Right lobe of liver (tissue), 6 donors: ENCODE measurements around the gene ATP1A2. TPM values are rescaled to one million over a fixed set of nuclear protein-coding genes. Genes with fewer than 3 reads are reported as not detected.

Experiments used
- ATAC-seq, 4 donors: fragments of 200-7000 bp; cut with Tn5 transposase; one replicate each; pipeline ENCODE4 v1.9.1; 2020; ENCODE audit warnings: mild to moderate bottlenecking in 4 of 4, moderate library complexity in 4 of 4
- DNase-seq, 3 donors: peaks; one replicate each; pipeline ENCODE4 v3.0.0-alpha.2; 2020
- H3K27ac ChIP-seq, 3 donors: fragments of 200-600 bp; one replicate each; pipeline ENCODE4 v1.8.0; 2022
- H3K27me3 ChIP-seq, 2 donors: fragments of 200-600 bp; one replicate each; pipeline ENCODE4 v1.8.0; 2022
- H3K36me3 ChIP-seq, 4 donors: fragments of 200-600 bp; sonication (generic) in 1 of 4; one replicate each; pipeline versions ENCODE4 v1.5.1 to v1.8.0; 2017 to 2022; ENCODE audit warnings: control low read depth in 1 of 4
- H3K4me1 ChIP-seq, 4 donors: fragments of 200-600 bp; sonication (generic) in 1 of 4; one replicate each; pipeline versions ENCODE4 v1.5.1 to v1.8.0; 2017 to 2022; ENCODE audit warnings: control low read depth in 1 of 4
- H3K4me3 ChIP-seq, 3 donors: fragments of 200-600 bp; one replicate each; pipeline ENCODE4 v1.8.0; 2022
- H3K9me3 ChIP-seq, 4 donors: fragments of 200-600 bp; sonication (generic) in 1 of 4; one replicate each; pipeline versions ENCODE4 v1.5.1 to v1.8.0; 2017 to 2022; ENCODE audit warnings: control low read depth in 1 of 4
- POLR2A ChIP-seq: fragments of 450-650 bp; IDR thresholded peaks from one replicate; pipeline ENCODE4 v1.6.1; 2017; ENCODE audit warnings: antibody characterized with exemption, mild to moderate bottlenecking
- WGBS: methylation state at CpG from one replicate; pipeline ENCODE4 v1.1.6; 2018; ENCODE audit warnings: low coverage, low lambda C conversion rate; ENCODE audit not compliant: insufficient coverage; ENCODE audit errors: missing lambda C conversion rate; 5-methylcytosine and 5-hydroxymethylcytosine counted together
- intact Hi-C, 2 donors: fragments of 100-400 bp; cut with DNase I; formaldehyde crosslinking; loops; one replicate each; pipeline versions ENCODE4 v1.11.2 to v1.14.1; 2022
- total RNA-seq, 6 experiments: library from RNA; depleted of rRNA in 2 of 6; stranded (reverse); fragments of >200 nt in 2 of 6; fragmentation: NEBNext Ultra II Directional in 3 of 6; extraction: Animal tissue kit (Norgen Biotek cat#: 25700) in 3 of 6; gene quantifications; one replicate each; pipeline versions ENCODE4 v1.1.0 to v1.2.4, GENCODE V29; 2016 to 2023
- TF ChIP-seq, protein P1 (sequence below), 4 donors: fragments of 200-600 bp in 3 of 4; fragments of 450-650 bp in 1 of 4; IDR thresholded peaks; one replicate each; pipeline versions ENCODE4 v1.5.1 to v1.8.0; 2016 to 2022; ENCODE audit warnings: antibody characterized with exemption in 4 of 4, mild to moderate bottlenecking in 2 of 4
- donor health status: DM: no; HTN: yes; CAD: no.
- donor health status: DM: no; HTN: no; CAD: no.
- donor health status: DM: no; HTN: no; CAD: no.
- donor health status: DM: no; HTN: yes; CAD: no.
- donor health status: DM: no; HTN: yes; CAD: no.

ATP1A2 gene
- total RNA-seq, 6 experiments from 2014 or later, result 0.22 to 1.7 (median 0.36) TPM

- DNase-seq (peak; percentile 78 to 86 (median 79)), ATAC-seq (peak; percentile 86 to 90 (median 88))
- Histone ChIP-seq H3K4me1 (peaks cover 0 to 3% (median 0%) of the 10 kb centered on the region in 4 donors), H3K27ac (no peak overlapping the region), H3K36me3 (no peaks in the 10 kb centered on the region), H3K9me3 (no peaks in the 10 kb centered on the region), H3K4me3 (peak overlapping the region in 2 of 3 donors; percentile 23 to 42), H3K27me3 (no peaks in the 10 kb centered on the region)
- TF ChIP-seq, protein P1, sequence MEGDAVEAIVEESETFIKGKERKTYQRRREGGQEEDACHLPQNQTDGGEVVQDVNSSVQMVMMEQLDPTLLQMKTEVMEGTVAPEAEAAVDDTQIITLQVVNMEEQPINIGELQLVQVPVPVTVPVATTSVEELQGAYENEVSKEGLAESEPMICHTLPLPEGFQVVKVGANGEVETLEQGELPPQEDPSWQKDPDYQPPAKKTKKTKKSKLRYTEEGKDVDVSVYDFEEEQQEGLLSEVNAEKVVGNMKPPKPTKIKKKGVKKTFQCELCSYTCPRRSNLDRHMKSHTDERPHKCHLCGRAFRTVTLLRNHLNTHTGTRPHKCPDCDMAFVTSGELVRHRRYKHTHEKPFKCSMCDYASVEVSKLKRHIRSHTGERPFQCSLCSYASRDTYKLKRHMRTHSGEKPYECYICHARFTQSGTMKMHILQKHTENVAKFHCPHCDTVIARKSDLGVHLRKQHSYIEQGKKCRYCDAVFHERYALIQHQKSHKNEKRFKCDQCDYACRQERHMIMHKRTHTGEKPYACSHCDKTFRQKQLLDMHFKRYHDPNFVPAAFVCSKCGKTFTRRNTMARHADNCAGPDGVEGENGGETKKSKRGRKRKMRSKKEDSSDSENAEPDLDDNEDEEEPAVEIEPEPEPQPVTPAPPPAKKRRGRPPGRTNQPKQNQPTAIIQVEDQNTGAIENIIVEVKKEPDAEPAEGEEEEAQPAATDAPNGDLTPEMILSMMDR (IDR thresholded peaks at IDR 0.05), result peak; percentile 62 to 81 (median 80)
- TF ChIP-seq POLR2A, result no peak
- intact Hi-C loops, result loop anchor here in 1 of 2 donors (5.0 kb wide), 1 partner anchor 42 kb away; no protein-coding TSS in a partner anchor
- WGBS, result 31% methylated on average over 17 of the region's 96 CpGs
Observed at GRCh38 chr1:160083968-160084770, 31.4 kb upstream of the ATP1A2 start.

GRCh38 chr1:160084771-160085321 lies 30.7 kb upstream of the ATP1A2 start:
- no peak overlapping the region for H3K27ac ChIP-seq
- H3K27me3 ChIP-seq, result no peaks in the 10 kb centered on the region
- 86% methylated on average over 19 of the region's 30 CpGs for WGBS

DNA sequence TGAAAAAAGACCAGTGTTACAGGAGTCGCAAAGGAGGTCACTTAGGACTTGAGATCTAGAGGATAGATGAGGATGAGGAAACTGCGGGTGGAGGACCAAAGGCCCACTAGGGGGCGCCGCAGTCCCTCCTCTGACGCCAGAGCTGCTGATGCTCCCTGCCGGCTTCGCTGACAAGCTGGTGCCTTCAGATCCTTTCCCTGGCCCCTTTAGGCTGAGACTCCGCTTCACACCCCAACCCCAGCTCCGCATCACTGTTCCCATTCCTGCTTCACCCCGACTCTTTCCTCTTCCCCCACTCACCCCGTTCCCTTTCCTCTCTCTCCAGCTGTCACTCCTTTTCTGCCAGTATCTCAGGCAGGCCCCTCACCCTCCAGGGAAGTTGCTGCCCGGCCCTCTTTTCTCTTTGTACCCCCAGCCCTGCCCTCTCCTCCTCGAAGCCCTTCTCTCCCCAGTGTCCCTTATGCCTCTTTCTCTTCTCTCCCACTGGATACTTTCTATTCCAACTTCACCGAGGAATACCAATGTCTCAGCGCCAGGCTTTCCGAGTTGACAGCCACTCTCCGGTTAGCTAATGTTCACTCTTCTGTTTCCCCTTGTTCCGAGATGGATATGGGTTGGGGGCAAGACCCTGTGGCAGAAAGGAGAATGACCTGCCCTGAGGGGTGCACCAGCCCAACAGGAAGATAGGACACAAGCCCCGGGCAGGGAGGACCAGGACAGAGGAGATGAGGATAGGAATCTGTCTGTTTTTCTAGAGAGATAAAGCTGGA lies 29.7 kb upstream of the ATP1A2 start:
- Histone ChIP-seq H3K4me1 (peaks cover 0 to 3% (median 0%) of the 10 kb centered on the region in 4 donors), H3K36me3 (no peaks in the 10 kb centered on the region), H3K9me3 (no peaks in the 10 kb centered on the region), H3K27ac (no peak overlapping the region), H3K4me3 (no peak overlapping the region), H3K27me3 (no peaks in the 10 kb centered on the region)
- no peak for TF ChIP-seq POLR2A
- TF ChIP-seq, protein P1 (IDR thresholded peaks at IDR 0.05), result peak; percentile 70 to 94 (median 92)
- ATAC-seq, result peak; percentile 80 to 91 (median 88)
- intact Hi-C loops, result no loop called here
- WGBS, result 54% methylated on average over 15 of the region's 19 CpGs
- DNase-seq, result peak; percentile 79 to 85 (median 82)

More at GRCh38 chr1:160084771-160085321, 30.7 kb upstream of the ATP1A2 start:
- TF ChIP-seq, protein P1 (IDR thresholded peaks at IDR 0.05), result no peak
- no peak for TF ChIP-seq POLR2A
- intact Hi-C loops, result loop anchor here in 1 of 2 donors (5.0 kb wide), 1 partner anchor 43 kb away; no protein-coding TSS in a partner anchor
- no peak for ATAC-seq
- Histone ChIP-seq H3K4me1 (peaks cover 0 to 3% (median 0%) of the 10 kb centered on the region in 4 donors), H3K36me3 (no peaks in the 10 kb centered on the region), H3K4me3 (no peak overlapping the region), H3K9me3 (no peaks in the 10 kb centered on the region)
- peak in 1 of 3 donors; percentile 54 for DNase-seq

GRCh38 chr1:160086456-160086892 lies 29.1 kb upstream of the ATP1A2 start:
- peaks cover 0 to 3% (median 0%) of the 10 kb centered on the region in 4 donors for H3K4me1 ChIP-seq
- TF ChIP-seq POLR2A, result no peak
- TF ChIP-seq, protein P1 (IDR thresholded peaks at IDR 0.05), result no peak
- no peaks in the 10 kb centered on the region for H3K9me3 ChIP-seq
- no peak overlapping the region for H3K4me3 ChIP-seq
- no peaks in the 10 kb centered on the region for H3K27me3 ChIP-seq
- no peak for DNase-seq
- peaks cover 0 to 1% (median under 1%) of the 10 kb centered on the region in 4 donors for H3K36me3 ChIP-seq
- WGBS, result 79% methylated on average over 5 of the region's 5 CpGs
- no peak overlapping the region for H3K27ac ChIP-seq
- ATAC-seq, result no peak
- intact Hi-C loops, result no loop called here
